ENCODE results near the gene PLXNA2.

The PLXNA2 gene

GRCh38 chr1:208015255-208015654 lies 228.9 kb downstream of the PLXNA2 start:
- DNase-seq (ENCODE audit: low spot score), result no peak

- no peak for DNase-seq (ENCODE audit: low spot score)
These were observed 231.0 kb downstream of the PLXNA2 start for GRCh38 chr1:208013210-208013609.

GRCh38 chr1:208012721-208013120 lies 231.5 kb downstream of the PLXNA2 start:
- DNase-seq (ENCODE audit: low spot score), result no peak

- DNase-seq (ENCODE audit: low spot score), result no peak
These were observed 233.6 kb downstream of the PLXNA2 start for GRCh38 chr1:208010487-208011071.

- DNase-seq (ENCODE audit: low spot score), result no peak
These were observed 234.3 kb downstream of the PLXNA2 start for GRCh38 chr1:208009706-208010444.

GRCh38 chr1:208009303-208009702 lies 234.9 kb downstream of the PLXNA2 start:
- DNase-seq (ENCODE audit: low spot score), result no peak

GRCh38 chr1:208008534-208008933 lies 235.7 kb downstream of the PLXNA2 start:
- no peak for DNase-seq (ENCODE audit: low spot score)

GRCh38 chr1:208007938-208008342 lies 236.2 kb downstream of the PLXNA2 start:
- no peak for DNase-seq (ENCODE audit: low spot score)

GRCh38 chr1:208007319-208007937 lies 236.8 kb downstream of the PLXNA2 start:
- DNase-seq (ENCODE audit: low spot score), result no peak

- no peak for DNase-seq (ENCODE audit: low spot score)
These were observed 237.8 kb downstream of the PLXNA2 start for GRCh38 chr1:208006258-208006920.

GRCh38 chr1:208004851-208005250 lies 239.3 kb downstream of the PLXNA2 start:
- no peak for DNase-seq (ENCODE audit: low spot score)

- no peak for DNase-seq (ENCODE audit: low spot score)
These were observed 240.9 kb downstream of the PLXNA2 start for GRCh38 chr1:208003241-208003640.

- DNase-seq (ENCODE audit: low spot score), result no peak
These were observed 241.5 kb downstream of the PLXNA2 start for GRCh38 chr1:208002672-208003071.

GRCh38 chr1:208002078-208002477 lies 242.1 kb downstream of the PLXNA2 start:
- DNase-seq (ENCODE audit: low spot score), result no peak

GRCh38 chr1:208000504-208000903 lies 243.7 kb downstream of the PLXNA2 start:
- DNase-seq (ENCODE audit: low spot score), result no peak

GRCh38 chr1:207999972-208000371 lies 244.2 kb downstream of the PLXNA2 start:
- no peak for DNase-seq (ENCODE audit: low spot score)

- no peak for DNase-seq (ENCODE audit: low spot score)
These were observed 244.8 kb downstream of the PLXNA2 start for GRCh38 chr1:207999274-207999915.

- no peak for DNase-seq (ENCODE audit: low spot score)
These were observed 245.5 kb downstream of the PLXNA2 start for GRCh38 chr1:207998691-207999090.

GRCh38 chr1:207997486-207998268 lies 246.5 kb downstream of the PLXNA2 start:
- no peak for DNase-seq (ENCODE audit: low spot score)

- DNase-seq (ENCODE audit: low spot score), result no peak
These were observed 247.5 kb downstream of the PLXNA2 start for GRCh38 chr1:207996636-207997035.

GRCh38 chr1:207995576-207995975 lies 248.6 kb downstream of the PLXNA2 start:
- no peak for DNase-seq (ENCODE audit: low spot score)

All from left forelimb (tissue), 1 donor.